ENCODE measurements around the gene MFSD1. TPM values are rescaled to one million over a fixed set of nuclear protein-coding genes. Genes with fewer than 3 reads are reported as not detected.

MFSD1 gene, protein sequence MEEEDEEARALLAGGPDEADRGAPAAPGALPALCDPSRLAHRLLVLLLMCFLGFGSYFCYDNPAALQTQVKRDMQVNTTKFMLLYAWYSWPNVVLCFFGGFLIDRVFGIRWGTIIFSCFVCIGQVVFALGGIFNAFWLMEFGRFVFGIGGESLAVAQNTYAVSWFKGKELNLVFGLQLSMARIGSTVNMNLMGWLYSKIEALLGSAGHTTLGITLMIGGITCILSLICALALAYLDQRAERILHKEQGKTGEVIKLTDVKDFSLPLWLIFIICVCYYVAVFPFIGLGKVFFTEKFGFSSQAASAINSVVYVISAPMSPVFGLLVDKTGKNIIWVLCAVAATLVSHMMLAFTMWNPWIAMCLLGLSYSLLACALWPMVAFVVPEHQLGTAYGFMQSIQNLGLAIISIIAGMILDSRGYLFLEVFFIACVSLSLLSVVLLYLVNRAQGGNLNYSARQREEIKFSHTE
- 165 and 222 TPM in 2 replicates for total RNA-seq

DNA sequence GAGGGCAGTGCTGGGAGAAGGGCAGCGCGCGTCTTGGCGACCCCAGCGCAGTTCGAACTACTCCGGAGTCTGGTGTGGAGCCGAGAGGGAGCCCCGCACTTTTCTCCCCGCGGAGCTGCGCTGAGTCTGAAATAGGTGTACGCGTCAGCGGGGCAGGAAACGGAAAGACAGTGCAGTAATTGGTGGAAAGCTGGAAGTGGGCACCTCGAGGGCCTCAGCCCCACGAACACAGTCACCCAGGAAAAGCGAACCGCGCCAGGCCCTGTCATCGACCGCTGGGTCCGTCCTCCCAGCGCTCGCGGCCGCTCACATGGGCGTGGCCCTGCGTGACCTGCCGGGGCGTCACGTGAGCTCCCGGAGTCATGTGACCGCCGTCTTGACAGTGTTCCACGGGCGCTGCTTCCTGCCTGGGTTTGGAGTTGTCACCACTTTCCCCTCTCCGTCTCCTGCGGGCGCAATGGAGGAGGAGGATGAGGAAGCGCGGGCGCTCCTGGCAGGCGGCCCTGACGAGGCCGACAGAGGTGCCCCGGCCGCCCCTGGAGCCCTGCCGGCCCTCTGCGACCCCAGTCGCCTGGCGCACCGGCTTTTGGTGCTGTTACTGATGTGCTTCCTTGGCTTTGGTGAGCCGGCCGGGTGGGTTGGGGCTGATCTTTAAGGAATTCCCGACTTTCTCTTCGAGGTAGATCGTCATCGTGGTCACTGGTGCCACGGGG, at the start of gene MFSD1:
Gene MFSD1 (plus strand): TSS at position 359 of the 713 bp plus-strand sequence. CDS start 99 bp downstream, at position 458.

Other genes starting within 250 kb of the MFSD1 start
- gene MLF1, start 230.9 kb upstream of the MFSD1 start, total RNA-seq, result 15.0 and 16.1 TPM in 2 replicates
- 54.9 and 62.9 TPM in 2 replicates for gene GFM1, start 157.5 kb upstream of the MFSD1 start, total RNA-seq
- 71.9 and 248 TPM in 2 replicates for gene LXN, start 129.4 kb upstream of the MFSD1 start, total RNA-seq
- gene RARRES1, start 69.6 kb upstream of the MFSD1 start, total RNA-seq, result 6.7 and 25.9 TPM in 2 replicates